ENCODE results near the gene TRIM61.
"Not testable (repeated sequence)": the region's sequence is repeated elsewhere in the genome, so short reads cannot be mapped to it uniquely, and the experiment has no call there.

TRIM61 gene

GRCh38 chr4:164977243-164978164, at the start of gene TRIM61:
Gene TRIM61, minus strand, starts transcription at chr4:164977657. Its CDS starts 7,655 bp downstream, at chr4:164970002.
- peak; percentile 27 for TF ChIP-seq CTCF (IDR thresholded peaks at IDR 0.05; ENCODE audit: control extremely low read depth, extremely low read depth, low read depth, missing control alignments)
- CTCF ChIA-PET, result interaction anchor here (1.0 to 2.1 kb wide), 5 partner anchors 11 to 129 kb away, joined by 3 to 9 read pairs (median 3); no protein-coding TSS in a partner anchor
- POLR2A ChIA-PET, result no interaction called here
- DNase-seq (ENCODE audit: extremely low spot score), result peak; percentile 84

DNA sequence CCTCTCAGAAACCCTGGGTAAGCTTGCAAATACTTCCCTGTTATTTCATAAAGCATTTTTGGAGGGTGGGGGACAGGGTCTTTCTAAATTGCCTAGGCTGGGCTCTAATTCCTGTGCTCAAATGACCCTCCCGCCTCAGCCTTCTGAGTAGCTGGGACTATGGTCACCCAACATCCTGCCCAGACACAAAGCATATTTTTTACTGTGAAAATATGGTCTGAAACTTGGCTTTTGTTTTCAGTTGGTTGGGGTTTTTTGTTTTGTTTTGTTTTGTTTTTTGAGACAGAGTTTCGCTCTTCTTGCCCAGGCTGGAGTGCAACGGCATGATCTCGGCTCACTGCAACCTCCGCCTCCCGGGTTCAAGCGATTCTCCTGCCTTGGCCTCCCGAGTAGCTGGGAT, 48.3 kb upstream of the TRIM61 start:
- CTCF ChIA-PET; POLR2A ChIA-PET; DNase-seq (ENCODE audit: extremely low spot score): not testable (repeated sequence)

GRCh38 chr4:165019995-165020394, 42.5 kb upstream of the TRIM61 start:
- CTCF ChIA-PET; DNase-seq (ENCODE audit: extremely low spot score); POLR2A ChIA-PET: not testable (repeated sequence)

DNA sequence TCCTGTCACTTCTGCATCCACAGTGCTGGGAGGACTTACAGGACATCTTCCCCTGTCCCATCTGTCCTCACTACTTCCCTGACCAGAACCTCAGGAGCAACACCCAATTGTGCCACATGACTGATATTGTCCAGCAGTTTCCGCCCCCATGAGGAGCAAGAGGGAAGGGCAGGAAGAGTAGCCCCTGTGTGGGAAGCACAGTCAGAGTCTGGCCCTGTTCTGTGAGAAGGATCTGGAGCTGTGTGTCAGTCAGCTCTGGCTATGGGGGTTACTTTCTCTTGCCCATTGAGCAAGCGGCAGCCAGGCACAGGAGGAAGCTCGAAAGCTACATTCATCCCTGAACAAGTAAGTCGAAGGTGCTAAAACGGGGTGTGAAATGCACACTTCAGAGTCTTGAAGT, 39.5 kb upstream of the TRIM61 start:
- no peak for DNase-seq (ENCODE audit: extremely low spot score)
- CTCF ChIA-PET, result interaction anchor here (0.9 to 1.6 kb wide), 3 partner anchors 18 to 80 kb away, joined by 3 to 5 read pairs (median 4); no protein-coding TSS in a partner anchor
- POLR2A ChIA-PET, result no interaction called here
- no peak for TF ChIP-seq CTCF (IDR thresholded peaks at IDR 0.05; ENCODE audit: control extremely low read depth, extremely low read depth, low read depth, missing control alignments)

DNA sequence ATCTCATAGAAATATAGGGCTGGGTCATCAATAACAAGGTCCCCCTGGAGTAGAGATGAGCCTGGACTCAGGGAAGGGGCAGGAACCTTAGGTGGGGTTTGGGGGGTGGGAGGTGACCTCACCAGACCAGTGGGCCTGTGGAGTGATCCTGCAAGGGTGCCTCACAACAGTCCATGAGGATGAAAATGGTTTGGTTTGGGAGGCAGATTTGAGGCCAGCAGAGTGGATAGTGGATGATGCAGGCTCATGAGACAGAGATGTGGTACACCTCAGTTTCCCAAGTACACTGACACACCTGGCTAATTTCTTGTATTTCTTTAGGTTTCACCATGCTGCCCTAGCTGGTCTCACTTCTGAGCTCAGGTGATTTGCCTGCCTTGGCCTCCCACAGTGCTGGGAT, 36.2 kb upstream of the TRIM61 start:
- DNase-seq (ENCODE audit: extremely low spot score), result no peak
- no peak for TF ChIP-seq CTCF (IDR thresholded peaks at IDR 0.05; ENCODE audit: control extremely low read depth, extremely low read depth, low read depth, missing control alignments)
- POLR2A ChIA-PET, result no interaction called here
- CTCF ChIA-PET, result no interaction called here

GRCh38 chr4:165011403-165011802, 33.9 kb upstream of the TRIM61 start:
- ChIA-PET CTCF (interaction anchor here (1.2 kb wide), 1 partner anchor 101 kb away, joined by 4 read pairs; the partner anchor contains the start of gene TMEM192), POLR2A (no interaction called here)
- TF ChIP-seq CTCF (IDR thresholded peaks at IDR 0.05; ENCODE audit: control extremely low read depth, extremely low read depth, low read depth, missing control alignments), result no peak
- no peak for DNase-seq (ENCODE audit: extremely low spot score)

- ChIA-PET POLR2A (no interaction called here), CTCF (interaction anchor here (1.2 kb wide), 1 partner anchor 102 kb away, joined by 4 read pairs; the partner anchor contains the start of gene TMEM192)
- no peak for TF ChIP-seq CTCF (IDR thresholded peaks at IDR 0.05; ENCODE audit: control extremely low read depth, extremely low read depth, low read depth, missing control alignments)
- no peak for DNase-seq (ENCODE audit: extremely low spot score)
These were observed 33.5 kb upstream of the TRIM61 start for GRCh38 chr4:165010991-165011390.
